HepG2 (cell line): ENCODE data around the gene PBX4. TPM values are rescaled to one million over a fixed set of nuclear protein-coding genes. Genes with fewer than 3 reads are reported as not detected.

Experiments
- ATAC-seq: fragments of 200-7000 bp; cut with Tn5 transposase; 3 replicates; pipeline ENCODE4 v1.9.1; 2020; ENCODE audit warnings: mild to moderate bottlenecking, moderate library complexity
- BruUV-seq: library from RNA; stranded (reverse); fragments of 400-500 nt; replicated peaks from 2 replicates; lab custom pipeline; 2021; lab: Mats Ljungman, UMichigan
- CTCF ChIA-PET: fragments of 300-600 bp; formaldehyde crosslinking; extraction: SDS; loops from one replicate; lab custom pipeline; 2021; ENCODE audit warnings: low total read pairs, inconsistent platforms, low intra/inter-chr PET ratio; lab: Yijun Ruan, JAX
- POLR2A ChIA-PET: fragments of 350-600 bp; sonication (Branson Sonifier 250); formaldehyde crosslinking; loops from one replicate; lab custom pipeline; 2020; ENCODE audit warnings: antibody characterized with exemption, inconsistent platforms; lab: Yijun Ruan, JAX
- DNase-seq: peaks from one replicate; pipeline ENCODE4 v3.0.0-alpha.2; 2015; ENCODE audit warnings: low spot score
- FAIRE-seq: peaks from 3 replicates; lab custom pipeline; 2011; peaks lifted over from hg19 to GRCh38; lab: Jason Lieb, UNC
- H2AFZ ChIP-seq: one replicate; pipeline ENCODE4 v1.6.1; 2011; ENCODE audit warnings: low read length, inconsistent platforms
- H3K27ac ChIP-seq: fragments of 300-600 bp; 3 replicates; pipeline ENCODE4 v1.8.0; 2011; ENCODE audit warnings: mixed run types, mild to moderate bottlenecking, mixed read lengths, low read length, inconsistent platforms; ENCODE audit not compliant: insufficient read depth; ENCODE audit errors: extremely low read length
- H3K27me3 ChIP-seq, 2 experiments: fragments of 200-600 bp in 1 of 2; 2 replicates in 1 of 2; 3 replicates in 1 of 2; pipeline versions ENCODE4 v1.6.0 to v1.8.0; 2011; ENCODE audit warnings: low read length in 2 of 2, mild to moderate bottlenecking in 2 of 2, moderate library complexity in 2 of 2, inconsistent platforms in 1 of 2; ENCODE audit not compliant: insufficient read depth in 2 of 2, control insufficient read depth in 1 of 2
- H3K36me3 ChIP-seq, 2 experiments: fragments of 200-600 bp in 1 of 2; replicated peaks in 1 of 2; 2 replicates in 1 of 2; 3 replicates in 1 of 2; pipeline versions ENCODE4 v1.5.1 to v1.8.0; 2011; ENCODE audit warnings: low read length in 2 of 2, inconsistent platforms in 1 of 2; ENCODE audit not compliant: insufficient read depth in 2 of 2, control insufficient read depth in 1 of 2
- H3K4me1 ChIP-seq: 2 replicates; pipeline ENCODE4 v1.5.1; 2012; ENCODE audit warnings: low read length, inconsistent platforms; ENCODE audit not compliant: insufficient read depth
- H3K4me2 ChIP-seq: 2 replicates; pipeline ENCODE4 v1.6.0; 2011; ENCODE audit warnings: low read depth, low read length, inconsistent platforms
- H3K4me3 ChIP-seq, 3 experiments: fragments of 200-600 bp in 1 of 3; sonication (generic), shearing (Covaris generic) in 1 of 3; replicated peaks in 1 of 3; 2 replicates each; pipeline ENCODE4 v1.5.1; 2011 to 2016; ENCODE audit warnings: low read length in 3 of 3, inconsistent platforms in 2 of 3, low read depth in 2 of 3, mild to moderate bottlenecking in 2 of 3, control low read depth in 1 of 3, mixed read lengths in 1 of 3; ENCODE audit not compliant: insufficient read depth in 1 of 3
- H3K79me2 ChIP-seq: one replicate; pipeline ENCODE4 v1.6.1; 2011; ENCODE audit warnings: low read length, inconsistent platforms; ENCODE audit not compliant: insufficient read depth
- H3K9ac ChIP-seq: 2 replicates; pipeline ENCODE4 v1.6.0; 2011; ENCODE audit warnings: mild to moderate bottlenecking, low read depth, low read length, inconsistent platforms; ENCODE audit not compliant: insufficient read depth
- H3K9me3 ChIP-seq: 2 replicates; pipeline ENCODE4 v1.5.1; 2012; ENCODE audit warnings: mild to moderate bottlenecking, low read length
- H4K20me1 ChIP-seq: 2 replicates; pipeline ENCODE4 v1.6.0; 2011; ENCODE audit warnings: inconsistent platforms, mild to moderate bottlenecking, low read length, moderate library complexity; ENCODE audit not compliant: insufficient read depth
- CREBL2 ChIP-seq: sonication (generic); formaldehyde crosslinking; IDR thresholded peaks from 2 replicates; pipeline ENCODE4 v1.8.1; 2023; ENCODE audit warnings: missing genetic modification reagents, mild to moderate bottlenecking, borderline replicate concordance
- DMAP1 ChIP-seq: IDR thresholded peaks from 2 replicates; pipeline ENCODE4 v1.6.1; 2016
- FOXJ3 ChIP-seq: sonication (generic); formaldehyde crosslinking; IDR thresholded peaks from 2 replicates; pipeline ENCODE4 v1.4.0; 2020; ENCODE audit warnings: missing genetic modification reagents, mild to moderate bottlenecking, borderline replicate concordance
- HNRNPL ChIP-seq: fragments of 200-400 bp; formaldehyde crosslinking; IDR thresholded peaks from 2 replicates; pipeline ENCODE4 v1.6.1; 2017; ENCODE audit warnings: mild to moderate bottlenecking, low read depth, low read length
- LCORL ChIP-seq, 2 experiments: fragments of 450-650 bp in 1 of 2; sonication (generic) in 1 of 2; formaldehyde crosslinking in 1 of 2; IDR thresholded peaks; 2 replicates each; pipeline versions ENCODE4 v1.5.0 to v1.6.1; 2017 to 2020; ENCODE audit warnings: antibody characterized with exemption in 1 of 2, missing genetic modification reagents in 1 of 2
- RBM22 ChIP-seq: fragments of 200-400 bp; formaldehyde crosslinking; optimal IDR thresholded peaks from 2 replicates; pipeline ENCODE3; 2017; ENCODE audit warnings: mild to moderate bottlenecking, low read length, moderate library complexity
- RFXANK ChIP-seq: IDR thresholded peaks from 2 replicates; pipeline ENCODE4 v1.6.1; 2016
- STAT6 ChIP-seq: sonication (generic); formaldehyde crosslinking; IDR thresholded peaks from 2 replicates; pipeline ENCODE4 v1.4.0; 2020; ENCODE audit warnings: missing genetic modification reagents, mild to moderate bottlenecking, borderline replicate concordance
- ZFX ChIP-seq: sonication (generic); formaldehyde crosslinking; IDR thresholded peaks from 2 replicates; pipeline ENCODE4 v1.4.0; 2020; ENCODE audit warnings: mild to moderate bottlenecking, low read depth, missing genetic modification reagents, moderate library complexity
- ZNF335 ChIP-seq: sonication (generic); formaldehyde crosslinking; IDR thresholded peaks from 2 replicates; pipeline ENCODE4 v1.4.0; 2020; ENCODE audit warnings: missing genetic modification reagents
- ZNF598 ChIP-seq: sonication (generic); formaldehyde crosslinking; IDR thresholded peaks from 2 replicates; pipeline ENCODE4 v1.5.1; 2020; ENCODE audit warnings: mild to moderate bottlenecking, missing genetic modification reagents, borderline replicate concordance
- ZNF615 ChIP-seq: sonication (generic); formaldehyde crosslinking; IDR thresholded peaks from 2 replicates; pipeline ENCODE4 v1.5.0; 2020; ENCODE audit warnings: mild to moderate bottlenecking, missing genetic modification reagents, borderline replicate concordance
- WGBS: methylation state at CpG from one replicate; pipeline ENCODE4 v1.1.6; 2017; ENCODE audit warnings: low lambda C conversion rate; 5-methylcytosine and 5-hydroxymethylcytosine counted together
- in situ Hi-C: cut with HindIII; loops from 2 replicates; pipeline ENCODE4 v1.10.0; 2017; ENCODE audit warnings: low pct_unique_long_range_greater_than_20kb; ENCODE audit not compliant: extremely low pct_ligation_motif_present
- intact Hi-C: fragments of 100-400 bp; cut with micrococcal nuclease; formaldehyde crosslinking; loops from one replicate; pipeline ENCODE4 v1.10.0; 2022; ENCODE audit not compliant: unreplicated experiment
- polyA plus RNA-seq, 8 experiments: library from polyadenylated mRNA; depleted of rRNA in 3 of 8; stranded (reverse) in 7 of 8; unstranded in 1 of 8; fragments of >200 nt; fragmentation: Illumina TruSeq in 4 of 8; extraction: Trizol in 4 of 8; gene quantifications; 2 replicates each; pipeline versions ENCODE4 v1.2.1 to v1.2.3, GENCODE V29; 2011 to 2016; ENCODE audit warnings: low read depth in 4 of 8, missing spikeins in 1 of 8, mixed read lengths in 1 of 8; ENCODE audit not compliant: insufficient read depth in 1 of 8
- total RNA-seq, 5 experiments: library from RNA; depleted of rRNA; stranded (reverse); fragments of >200 nt; fragmentation: Illumina TruSeq; extraction: Trizol; gene quantifications; 2 replicates each; pipeline ENCODE4 v1.2.3, GENCODE V29; 2016; ENCODE audit warnings: low read depth in 1 of 5

PBX4 gene
- total and polyA plus RNA-seq, 2 of the 13 experiments (the other 11 are each of a cell fraction or from before 2014, with no cell fraction given), result not detected

- in situ Hi-C loops (no loop called here), intact Hi-C loops (no loop called here)
- no peak overlapping the region for H3K9ac ChIP-seq
- no peak overlapping the region for H2AFZ ChIP-seq
- no peak overlapping the region for H3K4me3 ChIP-seq
- no peak for DNase-seq
- 91% methylated on average over 4 of the region's 14 CpGs for WGBS
- no peaks in the 10 kb centered on the region for H3K27me3 ChIP-seq
- no peak for FAIRE-seq
- no TSS peak for BruUV-seq
- no peaks in the 10 kb centered on the region for H3K9me3 ChIP-seq
- no peaks in the 10 kb centered on the region for H4K20me1 ChIP-seq
- no peaks in the 10 kb centered on the region for H3K4me1 ChIP-seq
- no peak overlapping the region for H3K4me2 ChIP-seq
- H3K36me3 ChIP-seq, result no peaks in the 10 kb centered on the region
- no peak for TF ChIP-seq ZFX (CRISPR knock-in tag)
- no peak for TF ChIP-seq FOXJ3
- TF ChIP-seq STAT6, result no peak
- no peak for TF ChIP-seq RFXANK
- no peak for TF ChIP-seq DMAP1 (CRISPR knock-in tag)
- no peak for TF ChIP-seq ZNF598 (CRISPR knock-in tag)
- TF ChIP-seq RBM22, result no peak
- TF ChIP-seq LCORL (IDR thresholded peaks at IDR 0.05), result no peak
- TF ChIP-seq LCORL (CRISPR knock-in tag; IDR thresholded peaks at IDR 0.05), result no peak
- TF ChIP-seq CREBL2 (CRISPR knock-in tag), result no peak
- TF ChIP-seq ZNF615 (CRISPR knock-in tag), result no peak
- no peak for TF ChIP-seq ZNF335
- TF ChIP-seq HNRNPL, result no peak
- no peak overlapping the region for H3K27ac ChIP-seq
- no peak for ATAC-seq
- CTCF ChIA-PET, result no interaction called here
- POLR2A ChIA-PET, result no interaction called here
- H3K79me2 ChIP-seq, result no peaks in the 10 kb centered on the region
These were observed 16.8 kb upstream of the PBX4 start for GRCh38 chr19:19635313-19635702.
